Spinal cord (tissue), 10 donors: Measurements from ENCODE around the gene HEATR5A. TPM values are rescaled to one million over a fixed set of nuclear protein-coding genes. Genes with fewer than 3 reads are reported as not detected.
A peak's percentile ranks its signal among the peaks of the same experiment; 100 is the strongest.

ENCODE experiments used
- DNase-seq, 6 donors: peaks; one replicate each; pipeline versions ENCODE4 v3.0.0 to v3.0.0-alpha.2; 2013 to 2015; ENCODE audit warnings: low spot score in 6 of 6, low read depth in 4 of 6
- H3K27ac ChIP-seq: one replicate; pipeline ENCODE4 v1.5.1; 2013; ENCODE audit warnings: low read depth, low read length, control low read depth
- H3K27me3 ChIP-seq: one replicate; pipeline ENCODE4 v1.6.1; 2013; ENCODE audit warnings: low read length; ENCODE audit not compliant: control insufficient read depth, insufficient read depth
- H3K36me3 ChIP-seq: one replicate; pipeline ENCODE4 v1.6.1; 2013; ENCODE audit warnings: low read length; ENCODE audit not compliant: control insufficient read depth, insufficient read depth
- H3K4me1 ChIP-seq: one replicate; pipeline ENCODE4 v1.6.1; 2013; ENCODE audit warnings: low read length; ENCODE audit not compliant: control insufficient read depth, insufficient read depth
- H3K4me3 ChIP-seq: one replicate; pipeline ENCODE4 v1.5.1; 2013; ENCODE audit warnings: low read depth, low read length, control low read depth
- H3K9me3 ChIP-seq: one replicate; pipeline ENCODE4 v1.6.1; 2013; ENCODE audit warnings: low read length; ENCODE audit not compliant: control insufficient read depth, insufficient read depth
- WGBS: methylation state at CpG from one replicate; pipeline ENCODE4 v1.1.5; 2013; ENCODE audit warnings: missing lambda C conversion rate; ENCODE audit not compliant: insufficient coverage; 5-methylcytosine and 5-hydroxymethylcytosine counted together
- polyA plus RNA-seq, 2 donors: library from polyadenylated mRNA; unstranded; fragments of 120-200 nt; gene quantifications; one replicate each; pipeline ENCODE4 v1.2.1, GENCODE V29; 2013; ENCODE audit not compliant: insufficient read length in 2 of 2
- total RNA-seq, 2 donors: library from RNA; depleted of rRNA in 1 of 2; stranded (reverse); fragments of 120-200 nt in 1 of 2; fragments of >200 nt in 1 of 2; gene quantifications; one replicate each; pipeline versions ENCODE4 v1.2.3 to v1.2.4, GENCODE V29; 2013 to 2014
- donor health status: healthy.

HEATR5A gene
- total and polyA plus RNA-seq, 4 donors = 20.4 to 74.2 (median 37.1) TPM

DNA sequence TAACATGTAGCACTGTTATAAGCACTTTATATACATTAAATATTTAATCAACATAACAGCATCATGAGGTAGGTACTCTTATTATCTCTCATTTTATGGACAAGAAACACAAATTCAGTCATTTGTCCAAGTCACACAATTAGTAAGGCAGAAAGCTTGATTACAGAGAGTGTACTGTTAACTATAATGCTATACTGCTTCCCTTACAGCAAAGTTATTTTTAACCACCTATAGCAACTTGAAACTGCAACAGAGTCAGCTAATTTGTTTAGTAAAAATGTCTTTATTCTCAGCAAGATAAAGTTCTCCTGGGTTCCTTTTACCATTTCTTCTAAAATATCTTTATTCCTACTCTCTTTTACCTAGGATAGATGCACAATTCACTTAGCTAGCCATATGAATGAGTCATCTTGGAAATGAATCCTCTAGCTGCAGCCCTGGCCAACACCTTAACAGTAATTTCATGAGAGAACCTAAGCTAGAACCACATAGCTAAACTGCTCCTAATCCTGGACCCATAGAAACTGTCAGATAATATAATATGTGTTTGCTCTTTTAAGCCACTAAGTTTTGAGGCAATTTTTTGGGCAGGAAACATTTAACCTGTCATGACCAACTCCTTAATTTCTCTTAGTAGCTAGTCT is 122.5 kb downstream of the HEATR5A start:
- no peak overlapping the region for H3K27ac ChIP-seq
- H3K4me1 ChIP-seq = no peaks in the 10 kb centered on the region
- H3K9me3 ChIP-seq = no peaks in the 10 kb centered on the region
- DNase-seq = no peak
- H3K27me3 ChIP-seq = no peaks in the 10 kb centered on the region
- H3K36me3 ChIP-seq = peaks cover 24% of the 10 kb centered on the region
- H3K4me3 ChIP-seq = no peak overlapping the region

DNA sequence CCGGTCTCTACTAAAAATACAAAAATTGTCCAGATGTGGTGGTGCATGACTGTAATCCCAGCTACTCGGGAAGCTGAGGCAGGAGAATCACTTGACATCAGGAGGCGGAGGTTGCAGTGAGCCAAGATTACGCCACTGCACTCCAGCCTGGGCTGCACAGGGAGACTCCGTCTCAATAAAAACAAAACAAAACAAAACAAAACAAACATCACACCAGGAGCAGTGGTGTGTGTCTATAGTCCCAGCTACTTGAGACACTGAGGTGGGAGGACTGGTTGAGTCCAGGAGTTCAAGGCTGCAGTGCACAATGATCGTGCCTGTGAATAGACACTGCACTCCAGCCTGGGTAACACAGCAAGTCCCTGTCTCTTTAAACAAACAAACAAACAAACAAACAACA is 123.2 kb downstream of the HEATR5A start:
- H3K36me3 ChIP-seq = peaks cover 22% of the 10 kb centered on the region
- H3K27ac ChIP-seq = no peak overlapping the region
- no peak overlapping the region for H3K4me3 ChIP-seq
- H3K27me3 ChIP-seq = no peaks in the 10 kb centered on the region
- no peak for DNase-seq
- 93% methylated on average over 3 of the region's 6 CpGs for WGBS
- H3K4me1 ChIP-seq = no peaks in the 10 kb centered on the region
- no peaks in the 10 kb centered on the region for H3K9me3 ChIP-seq

DNA sequence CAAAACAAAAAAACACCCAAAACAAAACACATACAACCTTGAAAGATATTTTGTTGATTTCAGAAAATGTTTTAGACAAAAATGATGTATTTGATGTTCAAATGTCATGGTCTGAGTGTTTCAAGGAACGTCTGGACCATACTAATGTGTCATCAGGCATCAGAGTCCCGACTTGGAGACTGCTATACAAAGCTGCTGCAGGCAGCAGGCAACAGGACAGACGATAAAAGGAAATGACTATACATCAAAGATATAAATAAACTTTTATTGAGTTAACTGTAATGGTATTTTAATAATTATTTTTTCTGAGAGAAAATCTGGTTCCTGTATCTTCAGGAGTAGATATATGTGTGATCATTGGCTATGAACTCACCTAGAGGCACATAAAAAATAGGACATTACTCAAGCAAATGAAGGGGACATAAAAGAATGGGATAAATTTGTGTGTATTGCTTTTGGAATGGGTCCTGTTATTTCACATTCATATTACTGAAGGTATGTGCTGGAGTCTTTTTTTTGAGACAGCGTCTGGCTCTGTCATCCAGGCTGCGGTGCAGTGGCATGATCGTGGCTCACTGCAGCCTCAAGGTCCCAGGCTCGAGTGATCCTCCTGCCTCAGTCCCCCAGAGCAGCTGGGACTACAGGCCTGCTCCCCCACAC is 125.5 kb downstream of the HEATR5A start:
- Histone ChIP-seq H3K27ac (no peak overlapping the region), H3K36me3 (peaks cover 9% of the 10 kb centered on the region), H3K9me3 (no peaks in the 10 kb centered on the region), H3K4me3 (no peak overlapping the region), H3K4me1 (no peaks in the 10 kb centered on the region), H3K27me3 (no peaks in the 10 kb centered on the region)
- DNase-seq = no peak
- 80% methylated on average over 1 of the region's 7 CpGs for WGBS

DNA sequence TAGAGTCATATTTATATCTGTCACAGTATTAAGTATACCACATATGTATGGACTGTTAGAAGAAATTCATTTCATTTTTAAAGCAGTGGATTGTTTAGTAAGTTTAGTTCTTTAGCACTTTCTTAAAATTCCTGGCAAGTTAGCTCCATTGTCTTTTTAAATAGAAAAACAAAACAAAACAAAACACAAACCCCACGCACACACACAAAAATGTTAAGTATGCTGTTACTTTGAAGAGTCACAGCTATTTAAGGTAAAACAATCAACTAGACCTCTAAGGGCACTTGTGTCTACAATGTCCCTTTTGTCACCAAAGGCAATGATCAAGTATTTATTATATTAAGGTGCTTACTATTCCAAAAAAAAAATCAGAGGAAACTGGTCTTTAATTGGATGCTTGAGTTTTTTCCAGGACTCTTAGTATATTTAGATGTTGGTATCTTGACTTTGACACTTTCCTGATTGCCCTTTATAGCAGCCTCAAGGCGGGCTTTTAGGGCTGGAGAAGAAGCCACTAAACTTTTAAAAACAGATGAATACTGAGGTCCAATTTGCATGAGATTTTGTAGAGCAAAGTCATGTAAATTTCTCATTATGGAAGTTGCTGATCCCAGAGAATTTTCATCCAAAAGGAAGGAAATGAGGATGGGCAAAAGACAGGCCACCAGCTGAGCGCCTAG is 127.3 kb downstream of the HEATR5A start:
- Histone ChIP-seq H3K9me3 (no peaks in the 10 kb centered on the region), H3K4me1 (no peaks in the 10 kb centered on the region), H3K27ac (no peak overlapping the region), H3K27me3 (no peaks in the 10 kb centered on the region), H3K4me3 (no peak overlapping the region), H3K36me3 (peaks cover 3% of the 10 kb centered on the region)
- WGBS = 100% methylated on average over 1 of the region's 3 CpGs
- DNase-seq = no peak

DNA sequence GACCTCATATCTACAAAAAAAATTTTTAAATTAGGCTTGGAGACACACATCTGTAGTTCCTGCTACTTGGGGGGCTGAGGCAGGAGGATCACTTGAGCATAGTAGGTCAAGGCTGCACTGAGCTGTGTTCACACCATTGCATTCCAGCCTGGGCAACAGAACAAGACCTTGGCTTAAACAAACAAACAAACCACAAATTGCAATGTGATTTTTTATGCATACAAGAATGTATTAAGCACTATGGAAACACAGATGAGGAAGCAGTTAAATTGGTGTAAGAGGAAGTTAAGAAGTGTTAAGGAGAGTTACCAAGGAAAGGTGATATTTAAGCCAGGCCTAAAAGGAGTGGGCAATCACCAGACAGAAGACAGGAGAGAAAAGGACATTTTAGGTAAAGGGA is 129.1 kb downstream of the HEATR5A start:
- H3K27me3 ChIP-seq = no peaks in the 10 kb centered on the region
- H3K27ac ChIP-seq = no peak overlapping the region

DNA sequence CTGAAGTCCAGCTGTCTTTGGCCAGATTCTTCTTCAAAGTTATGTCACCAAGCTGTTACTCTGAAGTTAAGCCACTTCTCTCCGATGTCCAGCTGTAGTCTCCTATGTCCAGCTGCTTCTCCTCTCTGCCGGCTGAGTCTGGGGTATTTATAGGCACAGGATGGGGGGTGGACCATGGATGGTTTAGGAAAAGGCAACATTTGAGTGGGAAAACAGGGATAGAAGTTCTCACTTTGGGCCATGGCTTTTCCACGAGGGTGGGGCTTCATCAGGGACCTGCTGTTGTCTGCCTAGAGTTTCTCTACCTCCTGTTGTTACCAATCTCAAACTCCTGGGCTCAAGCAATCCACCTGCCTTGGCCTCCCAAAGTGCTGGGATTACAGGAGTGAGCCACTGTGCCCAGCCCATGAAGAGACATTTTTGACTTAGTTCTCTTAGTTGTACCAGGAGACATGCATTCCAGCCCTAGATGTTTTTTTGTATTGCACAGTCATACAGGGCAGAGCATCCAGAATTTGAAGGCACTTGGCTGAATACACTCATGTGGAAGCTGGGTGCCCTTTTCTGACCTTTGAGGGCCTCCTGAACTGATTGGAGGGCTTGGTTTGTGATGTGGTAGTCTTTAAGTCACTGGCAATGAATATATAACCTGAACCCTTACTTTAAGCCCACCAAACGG is 132.9 kb downstream of the HEATR5A start:
- no peak overlapping the region for H3K27ac ChIP-seq
- H3K9me3 ChIP-seq = no peaks in the 10 kb centered on the region
- no peaks in the 10 kb centered on the region for H3K27me3 ChIP-seq
- H3K4me3 ChIP-seq = no peak overlapping the region
- H3K36me3 ChIP-seq = no peaks in the 10 kb centered on the region
- no peaks in the 10 kb centered on the region for H3K4me1 ChIP-seq
- 80% methylated on average over 1 of the region's 4 CpGs for whole genome bisulfite sequencing
- DNase-seq = no peak

More for the DNA sequence above, 129.1 kb downstream of the HEATR5A start:
- Histone ChIP-seq H3K4me1 (no peaks in the 10 kb centered on the region), H3K9me3 (no peaks in the 10 kb centered on the region), H3K4me3 (no peak overlapping the region), H3K36me3 (peaks cover 3% of the 10 kb centered on the region)
- DNase-seq = no peak

DNA sequence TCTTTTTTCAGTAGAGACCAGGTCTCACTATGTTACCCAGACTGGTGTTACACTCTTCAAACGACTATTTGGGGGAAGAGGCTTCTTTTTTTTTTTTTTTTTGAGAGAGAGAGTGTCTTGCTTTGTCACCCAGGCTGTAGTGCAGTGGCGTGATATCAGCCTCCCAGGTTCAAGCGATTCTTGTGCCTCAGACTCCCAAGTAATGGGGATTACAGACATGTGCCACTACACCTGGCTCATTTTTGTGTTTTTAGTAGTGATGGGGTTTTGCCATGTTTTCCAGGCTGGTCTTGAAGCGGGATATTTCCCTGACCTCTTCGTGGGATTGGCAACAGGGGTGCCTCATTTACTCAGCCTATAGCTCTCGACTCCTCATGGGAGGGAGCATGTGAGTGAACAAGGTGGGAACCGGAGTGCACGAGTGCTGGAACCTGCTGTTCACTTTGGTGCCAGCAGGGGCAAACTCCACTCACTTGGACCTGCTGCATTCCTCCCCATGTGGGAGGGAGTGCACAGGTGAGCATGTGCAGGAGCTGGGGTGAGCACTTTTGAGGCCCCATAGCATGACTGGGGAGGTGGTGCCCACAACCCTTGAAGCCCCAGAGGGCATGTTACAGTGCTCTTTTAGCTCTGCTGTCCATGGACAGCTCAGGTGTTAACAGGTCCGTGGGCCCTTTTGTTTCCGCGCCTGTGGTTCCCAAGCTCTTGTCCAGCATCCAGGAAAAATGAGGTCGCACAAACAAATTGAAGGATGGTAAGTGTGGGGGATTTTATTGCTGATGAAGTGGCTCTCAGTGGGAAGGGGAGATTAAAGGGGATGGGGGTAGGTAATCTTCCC is 133.7 kb downstream of the HEATR5A start:
- no peak overlapping the region for H3K27ac ChIP-seq
- DNase-seq = no peak
- H3K4me3 ChIP-seq = no peak overlapping the region
- no peaks in the 10 kb centered on the region for H3K27me3 ChIP-seq
- no peaks in the 10 kb centered on the region for H3K36me3 ChIP-seq
- H3K9me3 ChIP-seq = no peaks in the 10 kb centered on the region
- WGBS = 96% methylated on average over 9 of the region's 12 CpGs
- no peaks in the 10 kb centered on the region for H3K4me1 ChIP-seq

DNA sequence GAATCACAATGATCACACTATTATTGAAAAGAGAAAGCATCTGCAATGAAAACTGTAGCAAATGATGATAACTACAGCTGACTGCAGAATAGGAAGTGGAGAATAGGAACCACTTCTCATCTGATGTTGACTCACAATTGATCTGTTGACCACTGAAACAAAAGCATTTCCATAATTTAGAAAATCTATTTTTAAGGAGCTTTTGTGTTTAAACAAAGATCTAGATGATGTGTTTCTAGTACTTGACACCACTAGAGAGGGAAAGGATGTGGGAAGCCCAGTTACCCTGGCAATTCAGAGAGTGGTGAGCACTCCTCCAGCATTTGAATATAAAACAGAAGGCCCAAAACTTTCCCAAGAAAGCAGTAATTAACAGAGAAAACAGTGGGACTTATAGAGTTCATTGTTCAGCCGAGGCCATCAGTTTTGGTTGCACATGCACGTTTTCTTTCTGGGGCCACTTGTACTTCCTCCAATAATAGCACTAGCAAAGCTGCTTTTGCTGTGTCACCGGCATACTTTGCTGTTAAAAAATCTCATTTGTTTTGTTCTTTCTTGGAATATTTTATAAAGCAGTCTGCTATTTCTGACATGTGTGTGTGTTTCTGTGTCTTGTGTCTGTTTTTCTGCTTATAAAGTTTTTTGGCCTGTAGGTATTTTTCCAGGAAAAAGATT is 136.6 kb downstream of the HEATR5A start:
- Histone ChIP-seq H3K4me1 (no peaks in the 10 kb centered on the region), H3K36me3 (no peaks in the 10 kb centered on the region), H3K27me3 (no peaks in the 10 kb centered on the region), H3K9me3 (peaks cover 3% of the 10 kb centered on the region), H3K4me3 (no peak overlapping the region), H3K27ac (no peak overlapping the region)
- WGBS = no CpG with 5 or more reads among the region's 3 CpGs
- peak in 1 of 6 donors; percentile 6 for DNase-seq

DNA sequence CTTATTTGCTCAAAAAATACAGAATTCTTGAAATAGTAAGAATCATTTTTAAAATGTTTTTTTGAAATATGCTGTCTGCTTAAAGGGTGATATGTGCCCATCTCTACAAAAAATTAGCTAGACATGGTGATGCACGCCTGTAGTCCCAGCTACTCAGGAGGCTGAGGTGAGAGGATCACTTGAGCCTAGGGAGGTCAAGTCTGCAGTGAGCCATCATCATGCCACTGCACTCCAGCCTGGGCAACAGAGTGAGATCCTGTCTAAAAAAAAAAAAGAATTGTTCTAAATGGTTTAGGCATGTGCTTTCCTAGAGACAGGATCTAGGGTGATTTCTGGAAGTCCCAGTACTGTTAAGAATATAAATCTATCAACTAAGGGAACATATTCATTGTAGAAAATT is 137.2 kb downstream of the HEATR5A start:
- Histone ChIP-seq H3K36me3 (no peaks in the 10 kb centered on the region), H3K27me3 (no peaks in the 10 kb centered on the region), H3K27ac (no peak overlapping the region), H3K9me3 (peaks cover 4% of the 10 kb centered on the region), H3K4me3 (no peak overlapping the region), H3K4me1 (no peaks in the 10 kb centered on the region)
- no peak for DNase-seq
- 100% methylated on average over 1 of the region's 1 CpG for whole genome bisulfite sequencing
